ENCODE data around the gene SELENOF. TPM values are rescaled to one million over a fixed set of nuclear protein-coding genes. Genes with fewer than 3 reads are reported as not detected.

SELENOF gene
- total RNA-seq, 1 donor from 2014 or later, result 114 TPM

DNA sequence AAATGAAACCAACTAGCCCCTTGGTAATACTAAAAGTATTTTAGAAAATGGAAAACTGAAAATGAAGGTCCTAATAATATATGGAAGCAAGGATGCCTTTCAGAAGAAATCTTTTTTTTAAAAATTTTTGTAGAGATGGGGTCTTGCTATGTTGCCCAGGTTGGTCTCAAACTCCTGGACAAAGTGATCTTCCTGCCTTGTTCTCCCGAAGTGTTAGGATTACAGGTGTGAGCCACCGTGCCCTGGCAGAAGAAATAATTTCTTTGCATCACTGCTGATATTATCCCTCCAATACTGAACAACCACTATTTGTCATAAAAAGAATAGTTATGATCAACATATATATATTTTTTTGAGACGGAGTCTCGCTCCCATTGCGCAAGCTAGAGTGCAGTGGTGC is 25.6 kb downstream of the SELENOF start:
- H3K27me3 Mint-ChIP-seq, result no peaks in the 10 kb centered on the region
- H3K27ac Mint-ChIP-seq, result no peak overlapping the region
- no peak overlapping the region for H3K4me3 Mint-ChIP-seq (ENCODE audit: low read depth)
- TF ChIP-seq, protein P1, sequence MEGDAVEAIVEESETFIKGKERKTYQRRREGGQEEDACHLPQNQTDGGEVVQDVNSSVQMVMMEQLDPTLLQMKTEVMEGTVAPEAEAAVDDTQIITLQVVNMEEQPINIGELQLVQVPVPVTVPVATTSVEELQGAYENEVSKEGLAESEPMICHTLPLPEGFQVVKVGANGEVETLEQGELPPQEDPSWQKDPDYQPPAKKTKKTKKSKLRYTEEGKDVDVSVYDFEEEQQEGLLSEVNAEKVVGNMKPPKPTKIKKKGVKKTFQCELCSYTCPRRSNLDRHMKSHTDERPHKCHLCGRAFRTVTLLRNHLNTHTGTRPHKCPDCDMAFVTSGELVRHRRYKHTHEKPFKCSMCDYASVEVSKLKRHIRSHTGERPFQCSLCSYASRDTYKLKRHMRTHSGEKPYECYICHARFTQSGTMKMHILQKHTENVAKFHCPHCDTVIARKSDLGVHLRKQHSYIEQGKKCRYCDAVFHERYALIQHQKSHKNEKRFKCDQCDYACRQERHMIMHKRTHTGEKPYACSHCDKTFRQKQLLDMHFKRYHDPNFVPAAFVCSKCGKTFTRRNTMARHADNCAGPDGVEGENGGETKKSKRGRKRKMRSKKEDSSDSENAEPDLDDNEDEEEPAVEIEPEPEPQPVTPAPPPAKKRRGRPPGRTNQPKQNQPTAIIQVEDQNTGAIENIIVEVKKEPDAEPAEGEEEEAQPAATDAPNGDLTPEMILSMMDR (IDR thresholded peaks at IDR 0.05; ENCODE audit: unreplicated experiment), result no peak
- DNase-seq (ENCODE audit: low spot score, unreplicated experiment), result no peak
- no peaks in the 10 kb centered on the region for H3K4me1 Mint-ChIP-seq (ENCODE audit: low read depth)
- peaks cover 7% of the 10 kb centered on the region for H3K36me3 Mint-ChIP-seq (ENCODE audit: insufficient read depth)
- no peaks in the 10 kb centered on the region for H3K9me3 Mint-ChIP-seq (ENCODE audit: low read depth)

DNA sequence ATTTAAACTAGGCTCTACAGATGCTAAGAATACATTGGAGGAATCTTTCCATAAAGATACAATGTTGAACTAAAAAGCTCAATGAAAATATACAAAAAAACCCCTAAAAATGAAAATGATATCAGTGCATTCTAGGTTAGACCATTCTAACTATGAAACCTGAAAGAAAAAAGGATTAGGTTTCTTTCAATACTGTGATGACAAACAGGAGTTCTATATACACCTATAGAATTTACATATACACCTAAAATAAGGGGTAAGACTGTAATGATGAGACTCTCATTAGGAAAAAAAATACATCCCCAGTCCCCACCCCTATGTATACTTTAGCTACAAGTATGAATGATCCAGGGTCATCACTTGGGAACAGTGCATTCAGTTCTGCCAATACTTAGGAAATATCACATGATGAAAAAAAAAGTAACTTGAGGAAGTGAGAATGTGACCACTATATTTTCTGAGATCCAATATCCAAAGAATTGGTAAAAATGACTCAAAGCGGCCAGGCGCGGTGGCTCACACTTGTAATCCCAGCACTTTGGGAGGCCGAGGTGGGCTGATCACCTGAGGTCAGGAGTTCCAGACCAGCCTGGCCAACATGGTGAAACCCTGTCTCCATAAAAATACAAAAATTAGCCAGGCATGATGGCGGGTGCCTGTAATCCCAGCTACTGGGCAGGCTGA is 26.3 kb downstream of the SELENOF start:
- Mint-ChIP-seq H3K4me3 (ENCODE audit: low read depth) (no peak overlapping the region), H3K27ac (no peak overlapping the region), H3K9me3 (ENCODE audit: low read depth) (no peaks in the 10 kb centered on the region), H3K36me3 (ENCODE audit: insufficient read depth) (peaks cover 7% of the 10 kb centered on the region), H3K4me1 (ENCODE audit: low read depth) (no peaks in the 10 kb centered on the region), H3K27me3 (no peaks in the 10 kb centered on the region)
- TF ChIP-seq, protein P1 (IDR thresholded peaks at IDR 0.05; ENCODE audit: unreplicated experiment), result no peak
- DNase-seq (ENCODE audit: low spot score, unreplicated experiment), result no peak

DNA sequence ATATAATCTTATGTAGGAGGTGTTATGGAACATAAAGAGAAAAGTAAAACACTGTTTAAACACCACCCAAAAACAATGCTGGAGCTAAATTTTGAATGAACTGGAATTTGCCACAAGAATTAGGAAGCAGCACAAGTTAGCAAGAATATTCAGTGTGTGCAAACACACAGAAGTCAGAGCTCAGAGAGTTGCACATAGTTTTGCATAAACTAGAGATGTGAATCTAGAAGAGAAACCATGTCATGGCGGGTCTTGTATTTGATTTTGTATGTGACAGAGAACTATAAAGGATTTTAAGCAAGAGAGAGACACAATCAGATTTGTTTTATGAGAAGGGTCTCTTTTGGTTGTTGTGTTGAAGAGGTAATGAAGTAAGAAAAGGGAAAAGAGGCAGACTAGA is 38.2 kb downstream of the SELENOF start:
- Mint-ChIP-seq H3K9me3 (ENCODE audit: low read depth) (no peaks in the 10 kb centered on the region), H3K4me3 (ENCODE audit: low read depth) (no peak overlapping the region), H3K27me3 (no peaks in the 10 kb centered on the region), H3K4me1 (ENCODE audit: low read depth) (no peaks in the 10 kb centered on the region), H3K27ac (no peak overlapping the region), H3K36me3 (ENCODE audit: insufficient read depth) (peaks cover 11% of the 10 kb centered on the region)
- TF ChIP-seq, protein P1 (IDR thresholded peaks at IDR 0.05; ENCODE audit: unreplicated experiment), result no peak
- DNase-seq (ENCODE audit: low spot score, unreplicated experiment), result no peak

DNA sequence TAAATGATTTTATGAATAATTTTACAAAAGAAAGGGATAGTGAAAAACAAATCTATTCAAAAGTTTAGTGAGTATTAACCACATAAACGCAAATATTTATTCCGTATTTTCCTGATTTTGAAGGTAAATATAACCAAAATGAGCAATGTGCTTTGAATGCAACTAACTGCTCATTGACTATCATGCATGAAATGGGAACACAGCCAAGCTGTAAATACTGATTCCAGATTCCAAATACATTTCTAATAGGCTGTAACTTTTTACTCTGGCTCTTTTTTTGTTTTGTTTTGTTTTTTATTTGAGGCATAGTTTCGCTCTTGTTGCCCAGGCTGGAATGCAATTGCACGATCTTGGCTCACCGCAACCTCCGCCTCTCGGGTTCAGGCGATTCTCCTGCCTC is 41.8 kb downstream of the SELENOF start:
- H3K27ac Mint-ChIP-seq, result no peak overlapping the region
- peaks cover 11% of the 10 kb centered on the region for H3K36me3 Mint-ChIP-seq (ENCODE audit: insufficient read depth)
- no peak overlapping the region for H3K4me3 Mint-ChIP-seq (ENCODE audit: low read depth)
- H3K4me1 Mint-ChIP-seq (ENCODE audit: low read depth), result no peaks in the 10 kb centered on the region
- no peak for DNase-seq (ENCODE audit: low spot score, unreplicated experiment)
- no peaks in the 10 kb centered on the region for H3K9me3 Mint-ChIP-seq (ENCODE audit: low read depth)
- no peaks in the 10 kb centered on the region for H3K27me3 Mint-ChIP-seq
- TF ChIP-seq, protein P1 (IDR thresholded peaks at IDR 0.05; ENCODE audit: unreplicated experiment), result no peak

DNA sequence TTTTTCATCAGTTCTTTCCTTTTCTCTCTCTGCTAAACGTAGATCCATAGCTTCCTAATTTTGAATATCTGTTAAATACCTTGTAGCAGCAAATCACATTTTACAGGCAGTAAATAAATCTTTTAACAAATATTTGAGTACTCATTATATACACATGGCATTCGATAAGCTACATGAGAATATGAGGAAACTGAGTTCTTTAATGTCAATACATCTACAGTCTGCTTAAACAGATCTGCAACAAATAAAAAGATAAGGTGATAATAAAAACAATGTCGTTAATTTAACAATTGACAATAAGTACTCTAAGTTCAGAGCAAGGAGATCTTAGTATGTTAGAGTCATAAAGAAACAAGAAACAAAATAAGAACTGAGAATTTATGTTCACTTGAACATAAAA is 42.9 kb downstream of the SELENOF start:
- H3K27ac Mint-ChIP-seq, result no peak overlapping the region
- no peak overlapping the region for H3K4me3 Mint-ChIP-seq (ENCODE audit: low read depth)

More for the DNA sequence above, 42.9 kb downstream of the SELENOF start:
- DNase-seq (ENCODE audit: low spot score, unreplicated experiment), result no peak
- TF ChIP-seq, protein P1 (IDR thresholded peaks at IDR 0.05; ENCODE audit: unreplicated experiment), result no peak
- Mint-ChIP-seq H3K9me3 (ENCODE audit: low read depth) (no peaks in the 10 kb centered on the region), H3K36me3 (ENCODE audit: insufficient read depth) (peaks cover 14% of the 10 kb centered on the region), H3K4me1 (ENCODE audit: low read depth) (no peaks in the 10 kb centered on the region), H3K27me3 (no peaks in the 10 kb centered on the region)

All from progenitor cell of endocrine pancreas (in vitro differentiated cells).